HG02798 (cell line): ENCODE results near the gene SLC4A7.
"Not testable (repeated sequence)": the region's sequence is repeated elsewhere in the genome, so short reads cannot be mapped to it uniquely, and the experiment has no call there.

Source experiments
- ATAC-seq: cut with Tn5 transposase; IDR thresholded peaks from one replicate; pipeline ENCODE4 v1.9.1; 2021; ENCODE audit warnings: mild to moderate bottlenecking; ENCODE audit not compliant: unreplicated experiment, poor library complexity

Gene SLC4A7

DNA sequence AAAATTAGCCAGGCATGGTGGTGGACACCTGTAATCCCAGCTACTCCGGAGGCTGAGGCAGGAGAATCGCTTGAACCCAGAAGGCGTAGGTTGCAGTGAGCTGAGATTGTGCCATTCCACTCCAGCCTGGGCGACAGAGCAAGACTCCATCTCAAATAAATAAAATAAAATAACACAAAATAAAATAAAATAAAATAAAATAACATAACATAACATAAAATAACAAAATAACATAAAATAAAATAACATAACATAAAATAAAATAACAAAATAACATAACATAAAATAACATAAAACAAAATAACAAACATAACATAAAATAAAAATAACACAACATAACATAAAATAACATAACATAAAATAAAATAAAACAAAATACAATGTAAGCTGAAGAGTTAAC lies 45.8 kb downstream of the SLC4A7 start:
- ATAC-seq, result not testable (repeated sequence)

DNA sequence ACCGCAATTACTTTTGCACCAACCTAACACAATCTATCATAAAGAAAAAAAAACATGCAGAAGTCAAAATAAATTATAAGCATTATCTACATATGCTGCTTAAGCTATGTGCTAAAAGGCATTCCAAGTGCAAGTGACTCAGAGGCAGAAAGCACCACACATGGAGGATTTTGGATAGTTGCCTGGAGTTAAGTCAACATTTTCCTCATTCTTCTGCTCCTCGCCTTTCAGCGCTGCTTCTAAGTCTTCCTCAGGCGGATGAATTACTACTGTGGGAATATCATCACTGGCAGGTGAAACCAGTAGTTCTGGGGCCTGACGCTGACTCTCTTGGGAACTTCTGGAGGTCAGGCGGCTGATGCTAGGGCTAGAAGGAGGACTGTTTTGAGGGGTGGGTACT lies 53.1 kb downstream of the SLC4A7 start:
- ATAC-seq, result no peak

DNA sequence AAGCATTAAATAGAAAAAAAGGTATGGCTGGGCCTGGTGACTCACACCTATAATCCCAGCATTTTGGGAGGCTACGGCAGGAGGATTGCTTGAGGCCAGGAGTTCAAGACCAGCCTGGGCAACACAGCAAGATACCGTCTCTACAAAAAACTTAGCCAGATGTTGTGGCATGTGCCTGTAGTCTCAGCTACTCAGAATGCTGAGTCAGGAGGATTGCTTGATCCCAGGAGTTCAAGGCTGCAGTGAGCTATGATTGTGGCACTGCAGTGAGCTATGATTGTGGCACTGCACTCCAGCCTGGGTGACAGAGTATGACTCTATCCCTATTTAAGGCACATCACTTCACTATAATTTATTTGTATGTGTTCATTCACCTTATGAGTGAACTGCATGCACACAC lies 54.3 kb downstream of the SLC4A7 start:
- ATAC-seq, result no peak

DNA sequence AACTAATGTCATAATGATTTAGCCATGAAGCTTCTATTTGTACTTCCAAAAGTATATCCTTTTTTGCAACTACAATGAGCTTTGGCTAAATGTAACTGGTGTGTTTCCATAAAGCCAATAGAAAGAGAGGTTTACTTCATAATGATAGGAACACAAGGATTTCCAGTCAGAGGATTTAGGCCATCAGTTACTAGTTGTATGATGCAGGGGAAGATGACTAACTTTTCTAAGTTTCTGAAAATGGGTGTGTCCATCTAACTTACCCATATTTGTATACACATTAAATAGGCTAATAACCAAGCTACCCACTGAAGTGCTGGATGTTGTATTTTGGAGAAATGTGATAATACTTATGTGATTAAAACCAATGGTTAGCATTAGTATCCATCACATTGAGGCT lies 55.7 kb downstream of the SLC4A7 start:
- ATAC-seq, result no peak

DNA sequence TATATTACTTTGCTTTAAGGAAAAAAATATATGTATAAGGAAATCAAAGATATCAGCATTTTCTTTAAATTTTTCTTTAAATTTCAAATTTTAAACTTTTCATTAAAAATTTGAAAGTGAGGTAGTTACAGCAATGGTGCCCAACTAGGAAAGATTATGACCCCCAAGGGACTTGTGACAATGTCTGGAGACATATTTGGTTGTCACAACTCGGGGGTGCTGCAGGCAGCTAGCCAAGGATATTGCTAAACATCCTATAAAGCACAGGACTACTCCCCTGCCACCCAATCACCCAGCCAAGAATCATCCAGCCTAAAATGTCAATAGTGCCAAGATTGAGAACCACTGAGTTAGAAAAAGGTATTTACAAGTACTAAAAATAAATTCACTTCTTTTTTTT lies 57.3 kb downstream of the SLC4A7 start:
- ATAC-seq, result no peak

DNA sequence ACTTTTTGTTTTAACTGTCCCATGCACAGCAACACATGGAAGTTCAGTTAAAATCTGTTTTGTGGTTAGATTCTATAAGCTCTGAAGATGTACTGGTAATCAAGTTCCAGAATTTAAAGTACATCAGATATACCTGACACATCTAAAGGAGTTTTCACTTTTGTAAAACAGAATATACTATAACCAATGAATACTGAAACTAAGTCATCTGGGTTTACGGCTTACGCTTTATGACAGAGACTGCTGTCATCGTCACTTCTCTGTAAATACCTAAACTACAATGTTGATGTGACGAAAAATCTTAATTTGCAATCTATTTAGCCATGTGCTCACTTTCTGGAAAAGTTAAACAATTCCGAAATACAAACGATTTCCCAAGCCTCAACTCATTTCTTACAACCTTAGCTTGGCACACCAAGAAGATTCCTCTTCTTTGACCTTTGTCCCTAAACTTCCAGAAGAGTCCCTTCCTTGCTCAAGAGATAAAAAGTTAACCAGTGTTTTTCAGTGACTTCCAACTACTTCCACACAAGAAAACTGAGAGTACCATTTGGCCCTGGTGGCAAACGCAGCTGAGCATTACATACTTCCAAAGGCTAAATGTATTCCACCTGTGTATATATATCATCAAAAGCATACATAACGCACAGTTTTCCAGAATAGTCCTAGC lies 58.2 kb downstream of the SLC4A7 start:
- ATAC-seq, result no peak

DNA sequence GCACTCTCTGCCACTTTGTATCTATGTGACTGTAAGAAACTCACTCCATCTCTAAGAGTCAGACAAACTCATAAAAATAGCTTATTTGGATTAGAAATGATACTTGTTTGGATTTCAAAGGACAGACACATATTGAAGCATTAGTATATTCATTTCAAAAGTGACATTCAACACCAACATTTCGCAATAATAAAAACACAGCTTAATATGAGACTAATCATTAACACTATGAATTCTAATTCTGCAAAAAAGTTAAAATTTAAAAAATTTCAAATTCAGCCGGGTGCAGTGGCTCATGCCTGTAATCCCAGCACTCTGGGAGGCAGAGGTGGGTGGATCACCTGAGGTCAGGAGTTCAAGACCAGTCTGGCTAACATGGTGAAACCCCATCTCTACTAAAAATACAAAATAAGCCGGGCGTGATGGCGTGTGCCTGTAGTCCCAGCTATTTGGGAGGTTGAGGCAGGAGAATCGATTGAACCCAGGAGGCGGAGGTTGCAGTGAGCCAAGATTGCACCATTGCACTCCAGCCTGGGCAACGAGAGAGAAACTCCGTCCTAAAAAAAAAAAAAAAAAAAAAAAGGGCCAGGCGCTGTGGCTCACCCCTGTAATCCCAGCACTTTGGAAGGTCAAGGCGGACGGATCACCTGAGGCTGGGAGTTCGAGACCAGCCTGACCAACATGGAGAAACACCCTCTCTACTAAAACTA lies 59.2 kb downstream of the SLC4A7 start:
- ATAC-seq, result not testable (repeated sequence)

DNA sequence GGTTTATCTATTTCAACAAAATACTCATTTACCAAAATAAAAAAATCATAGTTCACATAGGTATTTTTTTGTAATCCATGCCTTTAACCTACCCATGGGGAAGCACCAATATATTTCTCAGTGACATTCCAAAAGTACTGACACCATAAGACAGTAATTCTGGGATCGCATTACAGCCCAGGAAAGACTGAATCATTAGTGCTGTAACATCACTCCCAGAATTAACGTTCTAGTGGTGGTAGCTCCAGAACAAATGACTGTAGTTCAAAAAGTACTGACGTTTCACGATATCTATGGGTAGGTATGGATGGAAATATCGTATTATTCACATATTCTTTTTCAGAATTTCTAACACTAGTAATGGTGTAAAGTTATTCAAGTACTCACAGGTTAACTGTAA lies 60.7 kb downstream of the SLC4A7 start:
- no peak for ATAC-seq

DNA sequence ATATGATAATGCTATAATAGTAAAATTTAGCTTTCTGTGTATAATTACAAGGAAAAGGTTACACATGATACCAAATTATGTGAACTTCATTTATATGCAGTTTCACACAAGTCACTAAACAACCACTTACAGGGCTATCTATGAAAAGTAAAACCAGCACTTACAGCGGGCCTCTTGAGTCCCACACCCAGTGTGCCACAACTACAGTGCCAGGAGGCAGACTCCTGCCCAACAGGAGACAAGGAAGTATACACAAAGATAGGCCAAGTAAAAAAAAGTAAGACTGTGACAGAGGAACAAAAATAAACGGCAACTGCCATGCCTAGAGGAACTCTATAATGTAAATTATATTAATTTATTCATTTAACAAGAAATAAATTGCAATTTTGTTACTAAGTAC lies 61.6 kb downstream of the SLC4A7 start:
- no peak for ATAC-seq

DNA sequence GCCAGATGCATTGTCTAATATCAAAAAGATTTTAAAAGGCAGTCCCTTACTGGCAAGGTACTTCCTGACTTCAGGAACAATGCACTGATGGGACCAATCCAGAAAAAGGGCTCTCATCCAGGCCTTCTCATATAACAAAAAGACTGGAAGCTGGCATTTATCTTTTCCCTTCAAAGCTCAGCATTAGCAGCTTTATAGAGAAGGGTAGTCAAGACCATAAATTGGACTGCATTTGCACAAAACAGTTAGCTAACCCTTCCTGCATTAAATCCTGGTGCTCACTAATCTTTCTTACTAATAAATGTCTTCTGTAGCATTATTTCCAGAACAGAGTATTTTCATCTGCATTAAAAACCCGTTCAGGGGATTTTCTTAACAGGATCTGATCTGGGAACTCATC lies 69.0 kb downstream of the SLC4A7 start:
- ATAC-seq, result no peak

DNA sequence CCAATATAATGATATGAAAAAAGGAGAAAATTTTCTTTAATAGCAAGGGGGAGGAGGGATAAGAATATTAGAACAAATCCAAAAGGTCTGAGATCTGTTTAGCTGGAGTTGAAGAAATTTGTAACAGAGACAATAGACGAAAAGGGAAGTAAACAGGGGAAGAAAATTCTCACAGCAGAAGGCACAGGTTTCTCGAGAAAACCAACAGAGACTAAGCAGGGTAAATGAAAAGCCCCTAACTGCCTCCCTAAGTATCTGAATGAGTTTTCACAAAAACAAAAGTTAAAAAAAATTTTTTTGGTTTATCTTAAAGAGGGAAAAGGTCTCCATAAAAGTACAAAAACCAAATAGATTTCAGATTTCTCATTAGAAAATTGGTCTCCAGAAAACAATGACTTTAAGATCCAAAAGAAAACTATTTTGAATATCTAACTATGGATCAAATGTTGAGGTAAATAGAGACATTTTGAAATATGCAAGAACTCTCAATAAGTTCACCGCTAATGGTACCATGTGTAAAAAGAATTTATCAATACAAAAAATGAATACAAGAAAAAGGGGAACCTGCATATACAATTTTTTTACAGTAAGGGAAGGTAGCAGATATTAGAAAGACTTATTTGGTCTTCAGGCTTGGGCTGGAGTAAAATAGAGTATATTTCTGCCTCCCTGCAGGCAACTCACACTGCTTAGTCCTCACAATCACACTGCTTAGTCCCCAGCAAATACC lies 91.1 kb downstream of the SLC4A7 start:
- peak; percentile 85 for ATAC-seq

DNA sequence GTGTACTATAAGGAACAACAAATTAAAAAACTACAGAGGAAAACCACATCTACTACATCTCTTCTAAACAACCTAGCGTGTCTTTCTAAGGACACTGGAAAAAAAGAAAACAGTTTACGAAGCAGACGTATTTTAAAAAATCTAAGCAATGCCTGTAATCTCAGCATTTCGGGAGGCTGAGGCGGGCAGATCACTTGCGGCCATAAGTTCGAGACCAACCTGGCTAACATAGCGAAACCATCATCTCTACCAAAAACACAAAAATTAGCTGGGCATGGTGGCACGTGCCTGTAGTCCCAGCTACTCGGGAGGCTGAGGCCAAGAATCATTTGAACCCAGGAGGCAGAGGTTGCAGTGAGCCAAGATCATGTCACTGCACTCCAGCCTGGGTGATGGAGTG lies 91.8 kb downstream of the SLC4A7 start:
- ATAC-seq, result not testable (repeated sequence)

DNA sequence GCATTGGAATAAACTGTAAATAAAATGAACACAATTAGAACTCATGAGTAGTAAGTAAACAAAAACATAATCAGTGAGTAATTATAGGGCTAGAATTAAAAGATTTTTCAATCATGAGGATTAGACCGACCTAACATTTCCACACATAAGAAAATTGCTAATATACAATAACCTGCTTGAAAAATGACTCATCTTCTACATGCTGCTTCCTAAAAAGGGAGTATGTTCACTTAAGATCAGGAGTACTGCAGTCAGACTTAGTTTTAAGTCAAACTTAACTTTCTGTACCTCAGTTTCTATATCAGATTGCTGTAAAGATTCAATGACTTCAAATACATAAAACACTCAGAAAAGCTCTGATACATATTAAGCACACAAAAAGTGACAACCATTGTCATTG lies 92.4 kb downstream of the SLC4A7 start:
- no peak for ATAC-seq

DNA sequence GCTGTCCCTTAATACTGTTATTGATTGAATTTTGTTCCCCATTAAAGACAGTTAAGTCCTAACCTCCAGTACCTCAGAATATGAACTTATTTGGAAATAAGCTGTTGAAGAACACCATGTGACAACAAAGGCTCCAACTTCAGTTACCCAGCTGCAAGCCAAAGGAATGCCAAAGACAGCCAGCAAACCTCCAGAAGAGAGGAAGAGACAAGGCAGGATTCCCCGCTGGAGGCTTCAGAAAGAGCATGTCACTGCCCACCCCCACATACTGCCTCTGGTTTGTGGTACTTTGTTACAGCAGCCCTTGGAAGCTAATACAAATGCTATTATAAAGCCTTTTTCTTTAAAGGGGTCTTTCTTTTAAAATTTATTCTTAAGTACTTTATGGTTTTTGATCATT lies 96.6 kb downstream of the SLC4A7 start:
- no peak for ATAC-seq

DNA sequence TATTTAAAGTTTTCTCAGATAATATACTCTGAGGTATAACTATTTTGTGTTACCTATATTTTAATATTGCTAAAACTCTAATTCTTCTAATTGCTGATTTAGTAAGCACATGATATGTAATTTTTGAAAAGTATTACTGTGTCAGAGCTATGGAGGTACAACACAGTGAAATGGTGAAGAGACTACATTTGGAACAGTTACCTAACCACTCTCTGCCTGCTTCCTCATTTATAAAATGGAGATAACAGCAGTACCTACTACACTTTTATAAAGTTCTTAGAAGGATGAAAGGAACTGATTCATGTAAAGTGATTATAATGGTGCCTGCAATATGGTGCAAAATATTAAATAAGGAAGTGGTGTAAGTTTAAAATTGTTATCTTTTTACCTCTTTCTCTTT lies 98.7 kb downstream of the SLC4A7 start:
- no peak for ATAC-seq

DNA sequence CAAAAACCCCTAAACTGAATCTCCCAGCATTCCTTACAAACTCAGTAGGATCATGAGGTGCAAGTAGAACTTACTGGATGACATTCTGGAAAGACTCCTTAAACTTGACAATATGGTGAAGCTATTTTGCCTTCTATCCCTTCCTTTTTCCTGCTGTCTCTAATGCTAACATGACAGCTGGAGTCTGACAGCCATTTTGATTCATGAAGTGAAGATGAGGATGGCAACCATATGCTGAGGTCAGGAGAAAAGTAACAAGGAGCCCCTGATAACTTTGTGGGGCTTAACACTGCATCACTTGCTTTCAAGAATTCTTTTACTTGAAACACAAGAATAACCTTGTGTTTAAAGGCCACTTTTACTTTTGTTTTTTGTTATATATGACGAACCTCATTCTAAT lies 100.0 kb downstream of the SLC4A7 start:
- ATAC-seq, result no peak

DNA sequence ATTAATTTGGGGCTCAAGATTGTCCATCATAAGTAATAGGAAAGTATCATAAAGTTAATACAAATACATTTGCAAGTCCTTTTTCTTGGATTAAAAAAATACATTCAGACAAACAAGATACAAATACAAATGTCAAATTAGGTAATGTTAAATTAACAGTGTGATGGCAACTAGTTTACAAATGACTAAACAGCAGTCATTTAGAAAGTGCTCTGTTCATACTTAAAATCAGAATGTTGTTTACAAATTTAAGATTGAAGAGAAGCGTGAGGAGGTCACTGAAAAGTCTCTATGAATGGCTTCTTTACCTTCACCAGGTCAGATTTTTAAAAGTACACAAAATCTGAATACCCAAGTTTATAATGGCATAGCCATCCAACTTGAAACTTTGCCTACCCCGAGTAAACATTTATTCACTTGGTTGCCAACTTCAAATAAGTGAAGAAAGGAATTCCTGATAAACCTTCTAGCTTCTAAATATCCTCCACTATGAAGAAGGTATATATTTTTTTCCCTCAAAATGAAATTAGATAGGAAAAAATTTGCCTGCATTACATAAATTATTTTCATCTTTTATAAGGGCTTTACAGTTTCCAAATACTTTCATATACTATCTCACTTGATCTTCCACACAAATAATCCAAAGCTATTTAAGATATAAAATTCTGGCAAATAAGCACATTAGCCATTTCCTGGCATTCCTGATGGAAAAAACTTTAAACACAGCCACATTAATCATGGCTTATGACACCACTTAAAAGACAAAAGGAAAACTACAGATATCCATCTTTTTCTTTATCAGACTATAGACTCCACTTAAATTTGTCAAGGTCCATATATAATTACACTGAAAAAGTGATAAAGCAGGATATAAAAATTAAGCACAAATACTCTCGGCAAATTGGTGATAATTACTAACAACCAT lies 103.5 kb downstream of the SLC4A7 start:
- ATAC-seq, result no peak

DNA sequence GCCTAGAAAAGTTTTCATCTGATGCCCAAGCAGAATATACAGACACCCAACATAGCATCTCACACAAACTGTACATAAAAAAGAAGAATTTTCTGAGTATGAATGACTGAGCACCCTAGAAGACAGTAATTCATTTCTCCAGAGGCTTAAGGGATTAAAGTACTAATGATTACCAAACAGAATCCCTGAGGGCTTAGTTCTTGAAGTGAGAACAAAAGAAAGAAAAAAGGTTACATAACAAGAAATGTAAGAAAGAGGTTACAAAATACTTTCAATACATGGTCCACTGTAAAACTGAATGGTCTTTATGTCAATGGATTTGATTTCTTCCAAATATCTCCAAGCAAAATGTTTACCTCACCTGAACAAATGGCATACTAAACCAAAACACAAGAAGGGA lies 105.9 kb downstream of the SLC4A7 start:
- no peak for ATAC-seq

DNA sequence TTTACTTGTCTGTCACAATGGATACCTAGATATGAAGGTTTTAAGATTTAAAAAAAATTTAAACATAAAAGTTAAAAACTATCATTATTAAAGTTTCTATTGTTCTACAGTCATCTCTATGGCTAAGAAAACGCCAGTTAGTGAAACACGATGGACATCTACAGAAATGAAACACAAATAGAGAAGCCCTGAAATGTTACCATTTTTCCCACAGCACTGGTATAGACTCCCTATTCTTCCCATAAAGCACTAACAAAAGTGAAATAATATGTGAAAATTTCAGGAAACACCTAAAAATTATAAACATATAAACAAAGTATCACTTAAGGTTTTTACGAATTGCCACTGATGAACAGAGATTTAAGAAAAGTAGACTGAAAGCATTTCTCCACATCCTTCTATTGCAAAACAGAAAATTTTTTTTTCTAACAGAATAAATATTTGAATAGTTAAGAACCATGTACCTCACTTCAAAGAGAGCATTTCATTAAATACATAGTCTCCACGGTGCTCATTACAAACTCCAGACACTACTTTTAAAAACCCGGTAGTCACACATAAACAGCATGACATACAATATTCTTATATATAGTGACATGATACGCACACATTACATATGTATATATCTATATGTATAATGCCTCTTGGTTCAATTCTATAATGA lies 107.9 kb downstream of the SLC4A7 start:
- no peak for ATAC-seq
